T-cell (primary cell): ENCODE results near the gene STAC3. TPM values are rescaled to one million over a fixed set of nuclear protein-coding genes. Genes with fewer than 3 reads are reported as not detected.

Source experiments
- ATAC-seq, 4 experiments: fragments of 200-7000 bp in 3 of 4; fragments of 150-1000 bp in 1 of 4; cut with Tn5 transposase; replicated peaks in 1 of 4; 1 replicate in 3 of 4; 2 replicates in 1 of 4; pipeline ENCODE4 v1.10.0; 2021; ENCODE audit warnings: moderate library complexity in 3 of 4, mild to moderate bottlenecking in 2 of 4, moderate number of reproducible peaks in 1 of 4
- CTCF ChIA-PET, 2 donors: fragments of 300-600 bp; sonication (Branson Sonifier 250); formaldehyde crosslinking; loops; one replicate each; lab custom pipeline; 2022; ENCODE audit warnings: antibody characterized with exemption in 2 of 2; lab: Charles Lee
- POLR2A ChIA-PET, 2 donors: fragments of 300-600 bp; sonication (Branson Sonifier 250); formaldehyde crosslinking; loops; one replicate each; lab custom pipeline; 2022; ENCODE audit warnings: antibody characterized with exemption in 2 of 2; lab: Charles Lee
- DNase-seq, 35 experiments: peaks; one replicate each; pipeline versions ENCODE4 v3.0.0 to v3.0.0-alpha.2; 2013 to 2023
- H3K27ac ChIP-seq: one replicate; pipeline ENCODE4 v1.5.1; 2013; ENCODE audit warnings: low read length
- H3K27me3 ChIP-seq, 2 experiments: replicated peaks in 1 of 2; 1 replicate in 1 of 2; 2 replicates in 1 of 2; pipeline versions ENCODE4 v1.6.1 to v1.7.0; 2013; ENCODE audit warnings: low read length in 1 of 2, mixed read lengths in 1 of 2; ENCODE audit not compliant: control insufficient read depth in 2 of 2, insufficient read depth in 2 of 2; ENCODE audit errors: extremely low read depth in 1 of 2
- H3K36me3 ChIP-seq, 2 donors: 1 replicate in 1 of 2; 2 replicates in 1 of 2; pipeline versions ENCODE4 v1.6.1 to v1.7.0; 2013; ENCODE audit warnings: low read length in 1 of 2; ENCODE audit not compliant: control insufficient read depth in 2 of 2, insufficient read depth in 1 of 2; ENCODE audit errors: extremely low read depth in 1 of 2
- H3K4me1 ChIP-seq, 2 experiments: 1 replicate in 1 of 2; 2 replicates in 1 of 2; pipeline versions ENCODE4 v1.6.1 to v1.7.0; 2013; ENCODE audit warnings: low read length in 2 of 2, mixed read lengths in 1 of 2; ENCODE audit not compliant: insufficient read depth in 2 of 2, control insufficient read depth in 1 of 2; ENCODE audit errors: extremely low read depth in 1 of 2
- H3K4me3 ChIP-seq, 2 donors: 1 replicate in 1 of 2; 2 replicates in 1 of 2; pipeline versions ENCODE4 v1.5.1 to v1.7.0; 2013; ENCODE audit warnings: mild to moderate bottlenecking in 2 of 2, low read length in 1 of 2, moderate library complexity in 1 of 2; ENCODE audit not compliant: control insufficient read depth in 1 of 2; ENCODE audit errors: extremely low read depth in 1 of 2
- H3K9me3 ChIP-seq: 2 replicates; pipeline ENCODE4 v1.7.0; 2013
- H3K27ac Mint-ChIP-seq, 2 donors: one replicate each; pipeline ENCODE4 v1.8.0; 2020 to 2021; ENCODE audit warnings: mild to moderate bottlenecking in 2 of 2, mixed read lengths in 2 of 2
- H3K27me3 Mint-ChIP-seq, 2 donors: one replicate each; pipeline ENCODE4 v1.8.0; 2021 to 2022; ENCODE audit warnings: mixed read lengths in 2 of 2
- H3K36me3 Mint-ChIP-seq: one replicate; pipeline ENCODE4 v1.8.0; 2021; ENCODE audit warnings: mixed read lengths
- H3K4me1 Mint-ChIP-seq, 3 donors: one replicate each; pipeline ENCODE4 v1.8.0; 2020 to 2022; ENCODE audit warnings: mixed read lengths in 3 of 3, mild to moderate bottlenecking in 1 of 3
- H3K4me3 Mint-ChIP-seq, 3 donors: one replicate each; pipeline ENCODE4 v1.8.0; 2020 to 2022; ENCODE audit warnings: mild to moderate bottlenecking in 3 of 3, mixed read lengths in 3 of 3, moderate library complexity in 3 of 3
- H3K9me3 Mint-ChIP-seq, 3 donors: one replicate each; pipeline ENCODE4 v1.8.0; 2020 to 2022; ENCODE audit warnings: mixed read lengths in 3 of 3
- WGBS: methylation state at CpG from one replicate; pipeline ENCODE4 v1.1.5; 2013; ENCODE audit warnings: missing lambda C conversion rate; ENCODE audit not compliant: insufficient coverage; 5-methylcytosine and 5-hydroxymethylcytosine counted together
- total RNA-seq, 35 experiments: library from RNA in 6 of 35; stranded (reverse) in 6 of 35; fragments of 120-200 nt in 1 of 35; gene quantifications; one replicate each; pipeline versions ENCODE4 v1.2.1 to v1.2.4 and lab custom pipeline; 2013 to 2026

STAC3 gene
- total RNA-seq, 5 donors from 2014 or later (not counting 1 experiment from before 2014, with no cell fraction given) = 1.3 to 4.9 (median 2.9) TPM

DNA sequence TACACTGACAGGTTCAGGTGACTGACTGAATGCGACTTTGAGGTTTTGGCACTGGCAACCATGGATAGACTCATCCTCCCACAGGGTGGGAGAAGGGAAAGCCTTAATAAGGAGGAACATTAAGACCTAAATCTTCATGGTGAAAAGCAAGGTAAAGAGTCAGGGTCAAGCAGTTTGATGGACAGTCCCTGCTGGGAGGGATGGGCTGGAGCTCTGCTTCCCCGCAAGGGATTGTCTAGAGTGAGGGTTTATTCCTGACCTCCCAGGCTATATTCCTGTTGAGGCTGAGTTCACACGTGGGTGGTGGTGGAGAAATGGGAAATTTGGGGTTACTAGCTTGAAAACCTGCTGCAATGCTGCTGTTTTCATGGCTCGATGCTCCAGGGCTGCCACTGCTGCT lies 9.4 kb upstream of the STAC3 start:
- Mint-ChIP-seq H3K27ac (no peak overlapping the region), H3K9me3 (no peaks in the 10 kb centered on the region), H3K4me1 (no peaks in the 10 kb centered on the region), H3K27me3 (no peaks in the 10 kb centered on the region), H3K36me3 (peaks cover 59% of the 10 kb centered on the region), H3K4me3 (no peak overlapping the region)
- ATAC-seq (no peak), DNase-seq (no peak)
- 96% methylated on average over 3 of the region's 4 CpGs for WGBS
- H3K9me3 ChIP-seq = no peaks in the 10 kb centered on the region
- no peak overlapping the region for H3K4me3 ChIP-seq
- peaks cover 19 to 78% of the 10 kb centered on the region in 2 donors for H3K36me3 ChIP-seq
- POLR2A ChIA-PET = interaction anchor here in 1 of 2 donors (0.5 kb wide), 1 partner anchor 188 kb away, joined by 5 read pairs; no protein-coding TSS in a partner anchor
- no peaks in the 10 kb centered on the region for H3K27me3 ChIP-seq
- H3K27ac ChIP-seq = no peak overlapping the region
- peaks cover 0 to 5% of the 10 kb centered on the region in 2 experiments for H3K4me1 ChIP-seq
- CTCF ChIA-PET = interaction anchor here in 1 of 2 donors (0.8 kb wide), 1 partner anchor 47 kb away, joined by 3 read pairs; no protein-coding TSS in a partner anchor

DNA sequence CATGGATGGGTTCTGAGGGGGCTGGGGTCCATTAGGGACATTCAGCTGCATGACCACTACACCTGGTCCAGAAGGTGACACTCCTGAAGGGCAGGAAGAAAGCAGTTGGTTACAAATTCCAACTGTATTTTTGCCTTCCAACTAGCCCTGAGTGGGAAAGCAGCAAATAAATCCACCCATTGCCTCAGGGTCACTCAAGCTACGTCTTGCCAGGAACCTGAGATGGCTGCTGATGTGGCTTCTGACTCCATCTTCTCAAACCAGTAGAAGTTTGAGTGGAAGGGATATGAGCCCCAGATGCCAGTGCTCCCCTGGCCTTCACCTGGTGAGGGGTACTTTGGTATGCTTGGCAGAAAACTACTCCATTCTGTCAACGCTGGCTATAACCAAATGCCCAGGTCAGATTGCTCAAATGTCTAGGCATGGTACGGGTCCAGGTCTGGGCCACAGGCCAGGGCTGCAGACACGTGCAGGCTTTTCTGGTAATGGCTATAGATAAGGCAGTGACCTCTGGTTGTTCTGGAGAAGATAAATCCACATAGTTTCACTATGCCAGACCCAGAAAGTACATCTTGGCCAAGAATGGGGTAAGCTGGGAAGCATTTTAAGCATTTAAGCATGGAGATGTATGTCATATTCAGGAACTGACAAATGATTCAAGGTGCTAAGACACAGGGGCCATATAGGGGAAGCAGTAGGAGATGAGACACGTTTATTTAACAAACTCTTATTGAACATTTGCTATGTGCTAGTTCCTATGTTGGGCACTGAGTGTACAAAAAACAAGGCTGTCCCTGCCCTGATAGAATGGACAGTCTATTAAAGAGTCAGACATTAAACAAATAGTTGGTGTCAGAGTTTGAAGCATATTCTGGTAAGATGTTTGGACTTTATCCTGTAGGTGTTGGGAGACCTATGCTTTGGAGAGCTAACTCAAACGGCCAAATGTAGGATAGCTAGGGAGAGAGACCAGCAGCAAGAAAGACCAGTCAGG lies 8.3 kb upstream of the STAC3 start:
- Histone ChIP-seq H3K4me3 (no peak overlapping the region), H3K27me3 (no peaks in the 10 kb centered on the region), H3K27ac (no peak overlapping the region), H3K36me3 (peaks cover 19 to 72% of the 10 kb centered on the region in 2 donors), H3K4me1 (peaks cover 0 to 5% of the 10 kb centered on the region in 2 experiments), H3K9me3 (no peaks in the 10 kb centered on the region)
- ATAC-seq = no peak
- Mint-ChIP-seq H3K27ac (no peak overlapping the region), H3K9me3 (no peaks in the 10 kb centered on the region), H3K4me3 (no peak overlapping the region), H3K36me3 (peaks cover 56% of the 10 kb centered on the region), H3K27me3 (no peaks in the 10 kb centered on the region), H3K4me1 (no peaks in the 10 kb centered on the region)
- ChIA-PET POLR2A (no interaction called here), CTCF (interaction anchor here (0.5 to 0.8 kb wide), 4 partner anchors 17 to 570 kb away, joined by 3 to 5 read pairs (median 4); no protein-coding TSS in a partner anchor)
- 90% methylated on average over 2 of the region's 6 CpGs for WGBS
- no peak for DNase-seq

DNA sequence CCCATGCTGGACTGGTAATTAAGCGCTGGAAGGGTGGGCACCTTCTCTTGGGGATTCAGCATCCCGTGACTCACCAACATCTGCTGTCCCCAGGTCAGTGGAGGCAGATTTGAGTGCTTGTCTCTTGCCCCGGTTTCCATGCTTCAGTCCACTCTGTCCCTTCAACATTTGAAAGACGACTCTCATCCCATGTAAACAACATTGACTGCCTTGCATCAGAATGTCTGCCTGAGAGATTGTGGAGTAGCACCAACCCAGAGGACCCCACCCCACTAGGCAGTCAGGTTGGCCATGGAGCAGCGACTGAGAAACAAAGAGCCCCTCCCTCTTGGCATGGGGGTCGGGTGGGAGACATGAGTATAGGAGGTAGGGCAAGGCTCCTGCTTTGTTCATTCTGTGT lies 4.9 kb upstream of the STAC3 start:
- Histone ChIP-seq H3K4me3 (no peak overlapping the region), H3K4me1 (no peaks in the 10 kb centered on the region), H3K27ac (no peak overlapping the region), H3K27me3 (no peaks in the 10 kb centered on the region), H3K36me3 (peaks cover 19 to 54% of the 10 kb centered on the region in 2 donors), H3K9me3 (no peaks in the 10 kb centered on the region)
- 100% methylated on average over 2 of the region's 6 CpGs for WGBS
- H3K27ac Mint-ChIP-seq = no peak overlapping the region
- no peaks in the 10 kb centered on the region for H3K4me1 Mint-ChIP-seq
- H3K36me3 Mint-ChIP-seq = peaks cover 43% of the 10 kb centered on the region
- no peaks in the 10 kb centered on the region for H3K9me3 Mint-ChIP-seq
- H3K27me3 Mint-ChIP-seq = no peaks in the 10 kb centered on the region
- no peak for ATAC-seq
- DNase-seq = no peak
- no peak overlapping the region for H3K4me3 Mint-ChIP-seq
- CTCF ChIA-PET = no interaction called here
- POLR2A ChIA-PET = interaction anchor here in 1 of 2 donors (0.6 kb wide), 1 partner anchor 158 kb away, joined by 3 read pairs; no protein-coding TSS in a partner anchor

DNA sequence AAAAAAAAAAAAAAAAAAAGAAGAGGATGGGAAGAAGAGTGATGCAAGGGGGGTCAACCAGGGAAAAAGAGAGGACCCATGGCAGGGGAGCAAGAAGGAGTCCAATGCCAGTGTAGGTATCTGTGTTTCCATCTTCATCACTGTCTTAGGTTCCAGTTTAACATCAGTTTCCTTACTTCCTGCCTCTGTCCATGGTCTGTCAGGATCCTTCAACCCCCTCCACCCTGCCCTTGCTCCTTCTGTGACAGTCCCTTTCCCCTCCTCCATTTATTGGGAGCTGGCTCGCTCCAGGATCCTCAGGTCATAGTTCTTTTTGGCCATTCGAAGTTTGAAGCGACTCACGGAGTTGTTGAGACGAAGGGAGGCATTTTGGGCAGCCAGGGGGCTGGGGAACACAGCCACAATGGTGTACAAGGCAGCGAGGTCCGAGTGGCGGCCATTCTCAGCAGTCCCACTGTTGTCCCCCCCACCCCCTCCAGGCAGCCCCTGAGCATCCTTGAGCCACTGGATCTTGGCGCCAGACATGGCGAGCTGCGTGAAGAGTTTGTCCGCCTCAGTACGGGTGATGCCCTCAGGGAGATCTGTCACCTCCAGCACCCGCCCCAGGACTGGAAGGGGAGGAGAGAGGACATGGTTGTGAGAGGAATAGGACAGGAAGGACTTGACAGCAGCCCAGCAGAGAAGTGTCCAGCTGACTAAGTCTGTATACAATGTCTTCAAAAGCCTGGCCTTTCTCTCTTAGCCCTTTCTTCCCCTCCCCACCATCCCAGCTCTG lies 3.7 kb upstream of the STAC3 start:
- Histone ChIP-seq H3K27me3 (peaks cover 0 to under 1% of the 10 kb centered on the region in 2 experiments), H3K4me1 (no peaks in the 10 kb centered on the region), H3K4me3 (no peak overlapping the region), H3K9me3 (no peaks in the 10 kb centered on the region), H3K27ac (no peak overlapping the region), H3K36me3 (peaks cover 19 to 42% of the 10 kb centered on the region in 2 donors)
- Mint-ChIP-seq H3K4me3 (no peak overlapping the region), H3K4me1 (no peaks in the 10 kb centered on the region), H3K36me3 (peaks cover 33% of the 10 kb centered on the region), H3K27ac (no peak overlapping the region), H3K9me3 (no peaks in the 10 kb centered on the region), H3K27me3 (no peaks in the 10 kb centered on the region)
- ATAC-seq (no peak), DNase-seq (no peak)
- ChIA-PET POLR2A (interaction anchor here in 1 of 2 donors (0.6 kb wide), 1 partner anchor 462 kb away, joined by 3 read pairs; no protein-coding TSS in a partner anchor), CTCF (no interaction called here)
- 98% methylated on average over 8 of the region's 14 CpGs for WGBS

- ChIA-PET POLR2A (interaction anchor here in 1 of 2 donors (0.7 kb wide), 1 partner anchor 21 kb away, joined by 4 read pairs; the partner anchor contains the start of gene SHMT2), CTCF (interaction anchor here in 1 of 2 donors (0.7 to 1.2 kb wide), 2 partner anchors 8 to 102 kb away, joined by 5 to 9 read pairs; no protein-coding TSS in a partner anchor)
- no peak for ATAC-seq
- H3K9me3 Mint-ChIP-seq = no peaks in the 10 kb centered on the region
- Histone ChIP-seq H3K9me3 (no peaks in the 10 kb centered on the region), H3K27ac (no peak overlapping the region), H3K36me3 (peaks cover under 1 to 4% of the 10 kb centered on the region in 2 donors), H3K27me3 (peaks cover 0 to 7% of the 10 kb centered on the region in 2 experiments), H3K4me3 (no peak overlapping the region), H3K4me1 (no peaks in the 10 kb centered on the region)
- H3K27me3 Mint-ChIP-seq = no peaks in the 10 kb centered on the region
- H3K4me1 Mint-ChIP-seq = peaks cover 0 to 8% (median 6%) of the 10 kb centered on the region in 3 donors
- whole genome bisulfite sequencing = no CpG with 5 or more reads among the region's 3 CpGs
- DNase-seq = no peak
- peaks cover 16% of the 10 kb centered on the region for H3K36me3 Mint-ChIP-seq
- H3K4me3 Mint-ChIP-seq = no peak overlapping the region
- H3K27ac Mint-ChIP-seq = no peak overlapping the region
Observed at GRCh38 chr12:57250541-57250940, 446 bp downstream of the STAC3 start.
